ENCODE results near the gene FBXW8. TPM values are rescaled to one million over a fixed set of nuclear protein-coding genes. Genes with fewer than 3 reads are reported as not detected.

Gene FBXW8
- total RNA-seq, 1 experiment from 2014 or later = 15.3 TPM

DNA sequence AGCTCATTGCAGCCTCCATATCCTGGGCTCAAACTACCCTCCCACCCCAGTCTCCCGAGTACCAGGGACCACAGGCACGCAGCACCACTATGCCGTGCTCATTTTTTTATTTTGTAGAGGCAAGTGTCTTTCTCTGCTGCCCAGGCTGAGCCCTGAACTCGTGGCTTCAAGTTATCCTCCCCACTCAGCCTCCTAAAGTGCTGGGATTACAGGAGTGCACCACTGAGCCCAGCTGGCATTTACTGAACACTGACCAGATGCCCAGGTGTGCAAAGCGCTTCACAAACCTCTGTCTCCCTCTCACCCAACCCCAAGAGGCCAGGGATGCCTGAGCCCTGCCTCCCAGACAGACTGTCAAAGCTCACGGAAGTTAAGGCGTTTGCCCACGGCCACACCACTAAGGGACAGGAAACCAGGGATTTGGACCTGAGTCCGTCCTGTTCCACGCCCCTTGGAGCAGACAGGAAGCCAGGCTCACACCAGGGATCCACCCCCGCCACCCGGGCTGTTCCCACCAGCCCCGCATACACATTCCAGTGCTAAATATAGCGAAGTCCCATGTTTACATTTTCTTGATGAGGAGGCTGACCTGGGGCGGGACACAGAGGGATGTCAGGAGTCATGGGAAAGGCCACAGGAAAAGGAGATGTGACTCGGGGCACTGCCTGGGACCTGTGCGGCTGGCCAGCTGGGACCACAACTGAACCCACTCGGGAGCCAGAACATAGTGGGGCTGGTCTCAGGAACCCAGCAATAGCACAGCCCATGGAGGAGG, 137.2 kb downstream of the FBXW8 start:
- Histone ChIP-seq H2BK20ac (ENCODE audit: low read depth, low read length, poor library complexity, severe bottlenecking) (no peak overlapping the region), H3K18ac (ENCODE audit: insufficient read length, low read depth, low read length) (no peak overlapping the region), H3T11ph (ENCODE audit: low read length) (no peak overlapping the region), H2BK12ac (ENCODE audit: insufficient read length, low read depth, low read length) (no peak overlapping the region), H4K91ac (ENCODE audit: insufficient read length, low read depth, low read length) (no peak overlapping the region), H3K79me2 (ENCODE audit: insufficient read depth, low read length) (no peaks in the 10 kb centered on the region), H3K9me3 (ENCODE audit: control insufficient read depth, low read depth, low read length) (no peaks in the 10 kb centered on the region), H4K5ac (ENCODE audit: insufficient read length, low read depth, low read length) (no peak overlapping the region), H2BK5ac (ENCODE audit: insufficient read length, low read length) (no peak overlapping the region), H2AK5ac (ENCODE audit: insufficient read length, low read length) (no peak overlapping the region), H3K79me1 (ENCODE audit: insufficient read depth, low read depth, low read length, poor library complexity, severe bottlenecking) (no peaks in the 10 kb centered on the region), H4K20me1 (ENCODE audit: control insufficient read depth, insufficient read depth, insufficient read length) (no peaks in the 10 kb centered on the region), H3K23ac (ENCODE audit: insufficient read length, low read depth, low read length) (no peak overlapping the region), H3K4me1 (ENCODE audit: insufficient read depth, low read length) (peaks cover 11% of the 10 kb centered on the region; the same call in 1 of the 2 replicates), H3K14ac (ENCODE audit: insufficient read depth, low read length) (no peak overlapping the region), H3K4me2 (ENCODE audit: insufficient read depth, insufficient read length, low read length) (no peak overlapping the region), H3K27ac (ENCODE audit: insufficient read length, low read depth, low read length) (no peak overlapping the region), H2AFZ (ENCODE audit: low read length) (no peak overlapping the region), H3K23me2 (ENCODE audit: insufficient read length, low read depth, low read length, poor library complexity, severe bottlenecking) (peaks cover 3% of the 10 kb centered on the region), H3K9ac (ENCODE audit: extremely low read depth, insufficient read length, low read length) (no peak overlapping the region), H4K8ac (replicated peaks; ENCODE audit: insufficient read length, low read depth, low read length) (no peak overlapping the region), H3K56ac (ENCODE audit: insufficient read length, low read depth, low read length) (no peak overlapping the region), H3K27me3 (ENCODE audit: insufficient read depth, low read length) (no peaks in the 10 kb centered on the region), H3K4ac (ENCODE audit: low read depth, low read length) (no peak overlapping the region), H2BK120ac (ENCODE audit: low read depth, low read length, poor library complexity, severe bottlenecking) (no peak overlapping the region), H2BK15ac (ENCODE audit: low read depth, low read length) (no peak overlapping the region)
- no peak for DNase-seq
- TF ChIP-seq, protein P1, sequence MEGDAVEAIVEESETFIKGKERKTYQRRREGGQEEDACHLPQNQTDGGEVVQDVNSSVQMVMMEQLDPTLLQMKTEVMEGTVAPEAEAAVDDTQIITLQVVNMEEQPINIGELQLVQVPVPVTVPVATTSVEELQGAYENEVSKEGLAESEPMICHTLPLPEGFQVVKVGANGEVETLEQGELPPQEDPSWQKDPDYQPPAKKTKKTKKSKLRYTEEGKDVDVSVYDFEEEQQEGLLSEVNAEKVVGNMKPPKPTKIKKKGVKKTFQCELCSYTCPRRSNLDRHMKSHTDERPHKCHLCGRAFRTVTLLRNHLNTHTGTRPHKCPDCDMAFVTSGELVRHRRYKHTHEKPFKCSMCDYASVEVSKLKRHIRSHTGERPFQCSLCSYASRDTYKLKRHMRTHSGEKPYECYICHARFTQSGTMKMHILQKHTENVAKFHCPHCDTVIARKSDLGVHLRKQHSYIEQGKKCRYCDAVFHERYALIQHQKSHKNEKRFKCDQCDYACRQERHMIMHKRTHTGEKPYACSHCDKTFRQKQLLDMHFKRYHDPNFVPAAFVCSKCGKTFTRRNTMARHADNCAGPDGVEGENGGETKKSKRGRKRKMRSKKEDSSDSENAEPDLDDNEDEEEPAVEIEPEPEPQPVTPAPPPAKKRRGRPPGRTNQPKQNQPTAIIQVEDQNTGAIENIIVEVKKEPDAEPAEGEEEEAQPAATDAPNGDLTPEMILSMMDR (conservative IDR thresholded peaks at IDR 0.05) = no peak
- H3K9me3 Mint-ChIP-seq = no peaks in the 10 kb centered on the region
- H3K36me3 Mint-ChIP-seq (ENCODE audit: insufficient read depth in 1 of 3, low read depth in 3 of 3) = no peaks in the 10 kb centered on the region; a peak in 1 of 7 replicates
- H3K27ac Mint-ChIP-seq = peak overlapping the region; percentile 22 to 96 (median 94); a peak in 6 of 7 replicates
- no CpG with 5 or more reads among the region's 18 CpGs for WGBS (ENCODE audit: extremely low coverage, insufficient read length, low lambda C conversion rate)
- no peaks in the 10 kb centered on the region; the same call in none of the 2 replicates for H3K27me3 Mint-ChIP-seq (ENCODE audit: low read depth)
- 0 out of 5 replicates have a peak overlapping the region, but pooled peaks of 1 of the 2 experiments have one; percentile 33 for H3K4me3 Mint-ChIP-seq
- peaks cover 46 to 62% of the 10 kb centered on the region in 2 experiments for H3K4me1 Mint-ChIP-seq
